Astrocyte of the spinal cord (primary cell): ENCODE measurements around the gene SLIT1.
"Not testable (repeated sequence)": the region's sequence is repeated elsewhere in the genome, so short reads cannot be mapped to it uniquely, and the experiment has no call there.

Experiments used
- DNase-seq: peaks from one replicate; pipeline ENCODE4 v3.0.0; 2011; ENCODE audit warnings: low read depth, low spot score
- H3K4me3 ChIP-seq: 2 replicates; pipeline ENCODE4 v1.5.1; 2011; ENCODE audit warnings: low read depth, mild to moderate bottlenecking, low read length, moderate library complexity
- in situ Hi-C: cut with HindIII; loops from 2 replicates; pipeline ENCODE4 v1.10.0; 2017; ENCODE audit warnings: low sequenced_read_pairs
- TF ChIP-seq, protein P1 (sequence below): IDR thresholded peaks from 2 replicates; pipeline ENCODE4 v1.5.1; 2012; ENCODE audit warnings: low read depth, mild to moderate bottlenecking, low read length, inconsistent platforms

SLIT1 gene

DNA sequence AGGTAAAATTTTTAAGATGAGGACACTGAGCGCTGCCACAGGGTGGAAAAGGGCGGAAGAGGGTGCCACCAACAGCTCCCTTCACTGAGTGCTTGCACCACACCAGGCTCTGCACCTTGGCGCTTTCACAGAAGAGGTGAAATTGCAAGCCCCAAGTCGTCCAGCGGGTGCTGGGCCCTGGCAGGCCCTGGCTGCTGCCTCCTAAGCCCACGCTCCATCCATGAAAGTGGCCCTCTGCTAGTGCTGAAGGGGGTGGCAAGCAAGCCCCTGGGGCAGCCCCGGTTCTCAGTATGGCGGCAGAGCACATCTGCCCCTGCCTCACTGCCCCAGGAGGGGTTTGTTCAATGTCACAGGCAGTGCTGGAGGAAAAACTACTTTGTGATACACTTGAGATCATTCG is 95.1 kb downstream of the SLIT1 start:
- TF ChIP-seq, protein P1, sequence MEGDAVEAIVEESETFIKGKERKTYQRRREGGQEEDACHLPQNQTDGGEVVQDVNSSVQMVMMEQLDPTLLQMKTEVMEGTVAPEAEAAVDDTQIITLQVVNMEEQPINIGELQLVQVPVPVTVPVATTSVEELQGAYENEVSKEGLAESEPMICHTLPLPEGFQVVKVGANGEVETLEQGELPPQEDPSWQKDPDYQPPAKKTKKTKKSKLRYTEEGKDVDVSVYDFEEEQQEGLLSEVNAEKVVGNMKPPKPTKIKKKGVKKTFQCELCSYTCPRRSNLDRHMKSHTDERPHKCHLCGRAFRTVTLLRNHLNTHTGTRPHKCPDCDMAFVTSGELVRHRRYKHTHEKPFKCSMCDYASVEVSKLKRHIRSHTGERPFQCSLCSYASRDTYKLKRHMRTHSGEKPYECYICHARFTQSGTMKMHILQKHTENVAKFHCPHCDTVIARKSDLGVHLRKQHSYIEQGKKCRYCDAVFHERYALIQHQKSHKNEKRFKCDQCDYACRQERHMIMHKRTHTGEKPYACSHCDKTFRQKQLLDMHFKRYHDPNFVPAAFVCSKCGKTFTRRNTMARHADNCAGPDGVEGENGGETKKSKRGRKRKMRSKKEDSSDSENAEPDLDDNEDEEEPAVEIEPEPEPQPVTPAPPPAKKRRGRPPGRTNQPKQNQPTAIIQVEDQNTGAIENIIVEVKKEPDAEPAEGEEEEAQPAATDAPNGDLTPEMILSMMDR = no peak
- no peak overlapping the region for H3K4me3 ChIP-seq
- DNase-seq = no peak
- in situ Hi-C loops = no loop called here

DNA sequence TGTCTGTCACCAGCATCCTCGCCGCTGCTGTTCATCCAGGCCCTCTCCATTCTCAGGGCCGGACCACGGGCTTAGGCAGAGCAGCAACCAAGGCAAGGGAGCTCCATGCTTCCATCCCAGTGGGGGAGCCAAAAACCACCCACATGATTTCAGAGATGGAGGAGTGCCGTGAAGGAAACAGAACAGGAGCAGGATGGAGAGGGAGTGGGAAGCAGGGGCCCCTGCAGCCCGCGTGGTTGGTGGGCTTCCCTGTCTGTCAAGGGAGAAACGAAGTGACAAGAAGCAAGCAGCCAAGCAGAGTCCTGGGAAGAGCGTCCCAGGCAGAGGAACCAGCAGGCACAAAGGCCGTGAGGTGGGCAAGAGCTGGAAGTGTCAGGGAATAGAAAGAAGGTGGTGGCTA is 95.7 kb downstream of the SLIT1 start:
- no peak overlapping the region for H3K4me3 ChIP-seq
- DNase-seq = no peak
- TF ChIP-seq, protein P1 = no peak
- in situ Hi-C loops = no loop called here

DNA sequence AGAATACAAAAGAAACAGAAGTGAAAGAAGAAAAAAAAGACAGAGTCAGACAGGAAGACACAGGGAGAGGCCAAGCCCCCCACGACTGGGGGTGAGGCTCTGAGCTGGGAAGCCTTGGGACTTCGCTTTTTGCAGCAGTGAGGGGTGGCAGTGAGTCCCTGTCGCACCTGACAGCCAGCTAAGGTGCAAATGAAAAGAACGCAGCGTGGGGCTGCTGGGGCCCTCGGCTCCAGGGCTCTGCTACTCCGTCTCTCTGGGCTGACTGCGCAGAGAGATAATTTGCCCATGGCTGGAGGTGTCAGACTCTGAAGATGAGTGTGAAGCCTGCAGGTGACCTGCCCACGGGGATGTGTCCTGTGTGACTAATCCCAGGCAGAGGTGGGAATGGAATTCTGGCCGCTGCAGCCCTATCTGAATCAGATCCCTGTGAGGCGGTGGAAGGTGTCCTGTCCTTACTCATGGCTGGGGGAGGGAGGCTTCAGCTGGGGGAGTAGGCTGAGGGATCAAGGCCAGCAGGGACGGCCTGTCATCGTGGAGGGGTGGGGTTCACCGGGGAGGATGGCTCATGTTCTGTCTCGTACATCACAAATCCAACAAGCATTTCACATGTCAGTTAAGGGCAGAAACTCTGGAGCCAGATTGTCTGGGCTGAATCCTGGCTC is 96.4 kb downstream of the SLIT1 start:
- TF ChIP-seq, protein P1 = no peak
- DNase-seq = no peak
- H3K4me3 ChIP-seq = no peak overlapping the region
- in situ Hi-C loops = no loop called here

DNA sequence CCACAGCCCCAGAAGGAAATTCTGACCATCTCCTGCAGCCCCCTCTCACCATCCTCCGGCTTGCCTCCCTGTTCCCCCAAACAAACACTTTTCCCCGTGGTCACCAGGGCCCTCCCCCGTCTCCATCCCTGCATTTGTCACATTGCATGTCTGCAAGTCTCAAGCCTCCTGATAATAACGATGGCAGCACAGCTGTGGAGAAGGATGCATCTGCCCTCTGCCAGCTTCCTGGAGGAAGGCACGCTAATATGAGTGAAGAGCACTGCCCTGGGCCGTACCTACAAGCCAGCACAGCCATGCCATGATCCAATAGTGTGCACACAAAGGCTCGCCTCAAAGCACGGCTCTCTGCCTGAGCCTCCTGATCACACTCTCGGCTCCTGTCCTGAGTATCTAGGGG is 98.5 kb downstream of the SLIT1 start:
- no peak overlapping the region for H3K4me3 ChIP-seq
- no peak for DNase-seq
- in situ Hi-C loops = no loop called here
- TF ChIP-seq, protein P1 = no peak

DNA sequence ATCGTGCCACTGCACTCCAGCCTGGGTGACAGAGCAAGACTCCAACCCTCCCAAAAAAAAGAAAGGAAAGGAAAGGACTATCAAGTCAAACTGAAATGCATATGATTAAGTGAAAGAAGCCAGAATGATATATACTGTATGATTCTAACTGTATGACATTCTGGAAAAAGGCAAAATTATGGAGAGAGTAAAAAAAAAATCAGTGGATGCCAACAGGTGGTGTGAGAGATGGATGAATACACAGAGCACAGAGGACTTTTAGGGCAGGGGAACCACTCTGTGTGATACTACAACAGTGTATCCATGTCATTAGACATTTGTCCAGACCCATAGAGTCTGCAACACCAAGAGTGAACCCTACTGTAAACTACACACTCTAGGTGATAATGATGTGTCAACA is 99.2 kb downstream of the SLIT1 start:
- TF ChIP-seq, protein P1 = no peak
- DNase-seq = no peak
- in situ Hi-C loops = no loop called here
- H3K4me3 ChIP-seq = no peak overlapping the region

DNA sequence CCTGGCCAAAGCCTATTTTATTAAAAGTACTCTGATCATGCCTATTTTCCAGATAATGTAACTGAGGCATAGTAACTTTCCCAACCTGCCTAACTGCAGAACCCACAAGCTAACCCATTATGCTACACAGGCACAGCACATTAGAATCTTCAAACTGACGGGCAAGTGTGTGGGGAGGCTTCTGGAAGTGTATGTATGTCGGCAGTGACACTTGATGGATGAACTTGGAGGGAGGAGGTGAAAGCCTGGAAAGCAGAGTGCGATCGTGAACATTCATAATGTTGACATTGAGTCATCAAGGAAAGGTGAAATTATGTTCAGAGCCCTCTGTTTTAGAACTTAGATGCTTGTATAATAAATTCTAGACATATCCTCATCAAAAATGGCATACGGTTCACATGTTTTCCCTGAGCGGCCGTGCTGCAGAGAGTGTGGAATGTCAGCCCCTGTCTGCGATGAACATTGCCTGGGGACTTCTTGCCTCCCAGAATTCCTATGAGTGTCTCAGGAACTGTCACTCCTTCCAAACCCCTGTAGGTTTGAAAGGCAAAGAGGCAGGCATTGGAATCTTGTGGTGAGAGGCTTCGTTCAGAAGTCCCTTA is 102.4 kb downstream of the SLIT1 start:
- in situ Hi-C loops = no loop called here
- TF ChIP-seq, protein P1 = no peak

DNA sequence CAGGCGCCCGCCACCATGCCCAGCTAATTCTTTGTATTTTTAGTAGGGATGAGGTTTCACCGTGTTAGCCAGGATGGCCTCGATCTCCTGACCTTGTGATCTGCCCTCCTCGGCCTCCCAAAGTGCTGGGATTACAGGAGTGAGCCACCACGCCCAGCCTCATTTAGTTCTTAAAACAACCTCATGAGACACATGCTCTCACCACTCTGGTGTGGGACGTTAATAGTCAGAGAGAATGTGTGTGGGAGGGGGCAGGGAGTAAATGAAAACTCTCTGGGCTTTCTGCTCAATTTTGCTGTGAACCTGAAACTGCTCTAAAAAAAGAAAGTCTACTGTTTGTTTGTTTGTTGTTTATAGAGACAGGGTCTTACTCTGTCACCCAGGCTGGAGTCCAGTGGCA is 103.2 kb downstream of the SLIT1 start:
- in situ Hi-C loops, H3K4me3 ChIP-seq, DNase-seq: not testable (repeated sequence)

More for the DNA sequence above, 102.4 kb downstream of the SLIT1 start:
- no peak for DNase-seq
- H3K4me3 ChIP-seq = no peak overlapping the region
